T-helper 1 cell (primary cell): ENCODE results near the gene PLXNB2.

Source experiments
- DNase-seq, 5 donors: peaks; one replicate each; pipeline ENCODE4 v3.0.0-alpha.2; 2012 to 2020

Gene PLXNB2

GRCh38 chr22:50226875-50227165 lies 80.6 kb downstream of the PLXNB2 start:
- DNase-seq, result no peak

DNA sequence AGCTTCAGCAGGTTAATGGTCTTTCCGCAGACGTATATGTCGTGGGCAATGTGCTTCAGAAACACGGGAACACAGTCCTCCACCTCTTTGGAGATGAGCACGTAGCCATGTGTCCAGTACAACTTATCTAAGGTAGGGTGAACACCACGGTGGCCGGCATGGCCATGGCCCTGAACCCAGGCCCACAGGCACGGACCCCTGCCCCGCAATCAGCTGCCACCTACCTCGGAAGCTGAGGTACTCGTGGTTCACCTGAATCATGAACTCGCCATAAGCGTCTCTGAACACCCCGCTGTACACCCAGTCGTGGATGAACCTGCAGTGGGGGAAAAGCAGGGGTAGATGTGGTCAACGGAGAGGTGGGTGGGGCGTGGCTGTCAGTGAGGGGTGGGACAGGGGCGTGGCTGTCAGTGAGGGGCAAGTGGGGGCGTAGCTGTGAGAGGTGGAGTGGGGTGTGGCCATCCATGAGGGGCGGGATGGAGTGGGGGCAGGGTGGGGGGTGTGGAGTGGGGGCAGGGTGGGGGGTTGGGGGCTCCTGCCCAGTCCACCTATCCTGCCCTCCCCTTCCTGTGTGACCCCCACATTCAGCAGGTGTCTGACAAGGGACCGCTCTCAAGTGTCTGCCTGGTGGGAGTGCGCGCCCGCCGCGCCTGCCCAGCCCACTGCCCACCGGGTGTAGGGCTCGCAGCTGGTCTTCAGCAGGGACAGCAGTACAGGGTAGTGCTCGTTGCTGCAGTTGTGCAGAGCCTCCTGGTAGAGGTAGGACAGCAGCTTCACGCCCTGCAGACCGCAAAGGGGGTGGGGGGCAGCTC lies 81.2 kb downstream of the PLXNB2 start:
- peak in 1 of 5 donors; percentile 11 for DNase-seq

DNA sequence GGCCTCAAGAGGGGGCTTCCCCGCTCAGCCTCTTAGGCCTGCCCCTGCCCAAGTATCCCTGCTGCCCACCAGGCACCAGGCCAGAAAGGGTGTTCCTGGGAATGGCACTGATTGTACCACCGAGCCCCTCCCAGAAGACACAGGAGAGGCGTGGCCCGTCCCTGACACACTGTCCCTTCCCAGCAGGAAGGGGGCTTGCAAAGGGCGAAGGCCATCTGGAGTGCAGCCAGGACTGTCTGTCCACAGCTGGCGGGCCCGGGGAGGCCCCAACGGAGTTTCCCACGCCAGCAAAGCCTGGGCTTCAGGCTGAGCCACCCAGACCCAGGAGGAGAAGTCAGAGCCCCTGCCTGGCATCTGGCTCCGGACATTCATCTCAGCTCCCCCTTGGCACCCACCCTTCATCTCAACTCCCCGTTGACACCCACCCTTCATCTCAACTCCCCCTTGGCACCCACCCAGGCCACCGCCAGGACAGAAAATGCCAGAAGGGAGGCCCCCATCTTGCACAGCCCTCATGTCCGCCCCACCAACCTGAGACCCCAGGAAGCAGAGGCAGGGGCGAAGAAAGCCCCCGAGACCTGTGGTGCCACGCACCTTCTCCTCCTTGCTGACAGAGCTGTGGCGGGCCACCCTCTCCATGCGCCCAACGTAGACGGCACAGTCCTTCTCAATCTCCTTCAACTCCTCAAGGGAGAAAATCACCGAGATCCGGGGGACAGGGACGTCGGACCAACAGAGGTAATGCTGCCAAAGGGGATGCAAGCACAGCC lies 82.1 kb downstream of the PLXNB2 start:
- peak in 1 of 5 donors; percentile 10 for DNase-seq
